Skeletal muscle tissue (tissue), 4 donors: ENCODE measurements around the gene CHD6. TPM values are rescaled to one million over a fixed set of nuclear protein-coding genes. Genes with fewer than 3 reads are reported as not detected.

Experiments used
- H3K27ac ChIP-seq: one replicate; pipeline ENCODE4 v1.7.0; 2013; ENCODE audit warnings: mild to moderate bottlenecking, low read depth, low read length, inconsistent platforms
- H3K27me3 ChIP-seq, 3 donors: one replicate each; pipeline ENCODE4 v1.7.0; 2013; ENCODE audit warnings: low read length in 3 of 3; ENCODE audit not compliant: control insufficient read depth in 3 of 3, insufficient read depth in 3 of 3
- H3K36me3 ChIP-seq, 3 donors: one replicate each; pipeline ENCODE4 v1.7.0; 2013; ENCODE audit warnings: low read length in 3 of 3; ENCODE audit not compliant: control insufficient read depth in 3 of 3, insufficient read depth in 3 of 3
- H3K4me1 ChIP-seq, 3 donors: one replicate each; pipeline ENCODE4 v1.7.0; 2013; ENCODE audit warnings: low read length in 3 of 3, mild to moderate bottlenecking in 3 of 3; ENCODE audit not compliant: control insufficient read depth in 3 of 3, insufficient read depth in 3 of 3
- H3K4me3 ChIP-seq, 3 donors: one replicate each; pipeline ENCODE4 v1.7.0; 2013; ENCODE audit warnings: low read length in 3 of 3
- H3K9ac ChIP-seq, 3 donors: one replicate each; pipeline ENCODE4 v1.7.0; 2013; ENCODE audit warnings: low read length in 3 of 3, mild to moderate bottlenecking in 3 of 3, moderate library complexity in 2 of 3, low read depth in 1 of 3
- H3K9me3 ChIP-seq, 3 donors: one replicate each; pipeline ENCODE4 v1.7.0; 2013; ENCODE audit warnings: low read length in 3 of 3; ENCODE audit not compliant: control insufficient read depth in 3 of 3
- total RNA-seq: library from RNA; depleted of rRNA; stranded (reverse); fragments of >200 nt; gene quantifications from one replicate; pipeline ENCODE4 v1.2.3, GENCODE V29; 2014
- donor health status: Osteomylitis.

The CHD6 gene
- total RNA-seq, 1 donor from 2014 or later = 45.9 TPM

DNA sequence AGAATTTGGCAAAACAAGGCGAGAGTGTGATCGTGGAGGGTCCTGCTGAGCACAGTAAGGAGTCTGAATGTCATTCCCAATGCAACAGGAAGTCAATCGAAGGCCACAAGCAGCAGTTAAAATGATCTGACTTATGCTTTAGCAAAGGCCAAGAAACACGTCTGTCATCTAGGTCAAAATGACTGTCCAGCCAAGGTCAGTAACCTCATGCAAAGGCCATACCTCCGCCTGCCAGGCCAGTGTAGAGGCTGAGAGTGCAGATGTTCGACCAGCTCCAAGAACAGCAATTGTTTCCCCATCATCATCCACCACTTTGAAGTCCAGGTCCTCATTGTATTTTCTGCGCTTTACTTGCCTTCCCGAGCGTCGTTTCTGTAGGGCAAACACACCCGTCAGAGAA, 105.6 kb downstream of the CHD6 start:
- H3K9me3 ChIP-seq = no peaks in the 10 kb centered on the region
- peaks cover 34 to 60% (median 42%) of the 10 kb centered on the region in 3 donors for H3K4me1 ChIP-seq
- H3K27ac ChIP-seq = no peak overlapping the region

GRCh38 chr20:41510847-41511450, 107.2 kb downstream of the CHD6 start:
- no peak overlapping the region for H3K27ac ChIP-seq
- H3K9me3 ChIP-seq = no peaks in the 10 kb centered on the region
- H3K27me3 ChIP-seq = no peaks in the 10 kb centered on the region
- no peak overlapping the region for H3K9ac ChIP-seq
- peaks cover 2 to 13% (median 3%) of the 10 kb centered on the region in 3 donors for H3K36me3 ChIP-seq
- H3K4me3 ChIP-seq = no peak overlapping the region
- H3K4me1 ChIP-seq = peaks cover 34 to 60% (median 42%) of the 10 kb centered on the region in 3 donors

More for the DNA sequence above, 105.6 kb downstream of the CHD6 start:
- Histone ChIP-seq H3K4me3 (no peak overlapping the region), H3K9ac (no peak overlapping the region), H3K36me3 (peaks cover 2 to 13% (median 3%) of the 10 kb centered on the region in 3 donors), H3K27me3 (no peaks in the 10 kb centered on the region)

GRCh38 chr20:41510224-41510623, 108.0 kb downstream of the CHD6 start:
- no peaks in the 10 kb centered on the region for H3K27me3 ChIP-seq
- peaks cover 34 to 58% (median 42%) of the 10 kb centered on the region in 3 donors for H3K4me1 ChIP-seq
- H3K9me3 ChIP-seq = no peaks in the 10 kb centered on the region
- no peak overlapping the region for H3K4me3 ChIP-seq
- H3K27ac ChIP-seq = peak overlapping the region; percentile 14
- H3K9ac ChIP-seq = peak overlapping the region in 1 of 3 donors; percentile 34
- peaks cover 2 to 13% (median 3%) of the 10 kb centered on the region in 3 donors for H3K36me3 ChIP-seq

- Histone ChIP-seq H3K9me3 (no peaks in the 10 kb centered on the region), H3K4me3 (peak overlapping the region in 1 of 3 donors; percentile 6), H3K4me1 (peaks cover 34 to 54% (median 40%) of the 10 kb centered on the region in 3 donors), H3K36me3 (peaks cover 2 to 12% (median 3%) of the 10 kb centered on the region in 3 donors), H3K27ac (peak overlapping the region; percentile 14), H3K27me3 (no peaks in the 10 kb centered on the region), H3K9ac (peak overlapping the region in 2 of 3 donors; percentile 18 to 34)
Measured at GRCh38 chr20:41509316-41510200, 108.6 kb downstream of the CHD6 start.

DNA sequence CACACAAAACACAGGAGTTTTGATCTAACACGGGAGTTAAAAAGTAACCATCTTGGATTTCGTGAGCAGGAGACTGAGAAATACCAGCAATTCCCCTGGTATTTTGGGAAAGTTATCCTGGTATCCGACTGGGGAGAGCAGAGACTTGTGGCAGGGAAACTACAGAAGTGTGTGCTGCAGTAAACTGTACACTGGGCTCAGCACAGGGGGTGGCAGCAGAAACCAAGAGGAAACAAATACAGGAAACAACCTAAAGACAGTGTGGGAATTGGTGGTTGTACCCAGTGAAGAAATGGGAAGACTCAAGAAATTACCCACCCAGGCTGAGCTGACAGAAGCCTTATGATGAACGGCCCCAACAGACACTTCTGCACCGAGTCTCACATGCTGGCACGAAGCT, 109.8 kb downstream of the CHD6 start:
- Histone ChIP-seq H3K4me3 (no peak overlapping the region), H3K9ac (no peak overlapping the region), H3K36me3 (peaks cover 0 to 6% (median 3%) of the 10 kb centered on the region in 3 donors), H3K9me3 (no peaks in the 10 kb centered on the region), H3K4me1 (peaks cover 26 to 45% (median 31%) of the 10 kb centered on the region in 3 donors), H3K27ac (no peak overlapping the region), H3K27me3 (no peaks in the 10 kb centered on the region)

- H3K9me3 ChIP-seq = no peaks in the 10 kb centered on the region
- H3K4me1 ChIP-seq = peaks cover 26 to 43% (median 27%) of the 10 kb centered on the region in 3 donors
- no peaks in the 10 kb centered on the region for H3K27me3 ChIP-seq
- H3K4me3 ChIP-seq = no peak overlapping the region
- H3K36me3 ChIP-seq = peaks cover 0 to 4% (median 3%) of the 10 kb centered on the region in 3 donors
- H3K9ac ChIP-seq = no peak overlapping the region
- no peak overlapping the region for H3K27ac ChIP-seq
Measured at GRCh38 chr20:41507851-41508250, 110.3 kb downstream of the CHD6 start.

- H3K9me3 ChIP-seq = no peaks in the 10 kb centered on the region
- H3K36me3 ChIP-seq = peaks cover 0 to 3% (median 0%) of the 10 kb centered on the region in 3 donors
- peaks cover 23 to 39% (median 25%) of the 10 kb centered on the region in 3 donors for H3K4me1 ChIP-seq
- no peaks in the 10 kb centered on the region for H3K27me3 ChIP-seq
- H3K9ac ChIP-seq = no peak overlapping the region
- no peak overlapping the region for H3K4me3 ChIP-seq
- H3K27ac ChIP-seq = no peak overlapping the region
Measured at GRCh38 chr20:41507436-41507835, 110.7 kb downstream of the CHD6 start.

GRCh38 chr20:41506192-41506915, 111.8 kb downstream of the CHD6 start:
- no peaks in the 10 kb centered on the region for H3K9me3 ChIP-seq
- H3K36me3 ChIP-seq = no peaks in the 10 kb centered on the region
- H3K27me3 ChIP-seq = no peaks in the 10 kb centered on the region
- peaks cover 20 to 32% (median 23%) of the 10 kb centered on the region in 3 donors for H3K4me1 ChIP-seq
- H3K27ac ChIP-seq = no peak overlapping the region
- H3K9ac ChIP-seq = no peak overlapping the region
- H3K4me3 ChIP-seq = no peak overlapping the region

GRCh38 chr20:41505184-41505583, 113.0 kb downstream of the CHD6 start:
- H3K27ac ChIP-seq = no peak overlapping the region
- H3K36me3 ChIP-seq = no peaks in the 10 kb centered on the region
- peaks cover 10 to 29% (median 18%) of the 10 kb centered on the region in 3 donors for H3K4me1 ChIP-seq
- no peaks in the 10 kb centered on the region for H3K27me3 ChIP-seq
- no peaks in the 10 kb centered on the region for H3K9me3 ChIP-seq
- H3K9ac ChIP-seq = no peak overlapping the region
- no peak overlapping the region for H3K4me3 ChIP-seq
